Stimulated activated CD4-positive, alpha-beta T cell treated with anti-CD3 and anti-CD28 coated beads, Interleukin-15, amount 100 ng/mL, for 1 hour (primary cell): ENCODE results near the gene FUZ.

ENCODE experiments used
- DNase-seq, 2 donors: peaks; one replicate each; pipeline ENCODE4 v3.0.0-alpha.2; 2020; ENCODE audit warnings: low read depth in 1 of 2, low spot score in 1 of 2

The FUZ gene

GRCh38 chr19:49812997-49813861 lies at the start of gene FUZ:
Gene FUZ (minus strand): TSS chr19:49813292. CDS start chr19:49813106, 186 bp downstream.
- peak; percentile 75 to 77 for DNase-seq

GRCh38 chr19:49862391-49863253 lies 49.5 kb upstream of the FUZ start:
- DNase-seq: no peak

GRCh38 chr19:49861541-49862378 lies 48.7 kb upstream of the FUZ start:
- no peak for DNase-seq

- DNase-seq: no peak
Measured at GRCh38 chr19:49861107-49861506, 48.0 kb upstream of the FUZ start.

- DNase-seq: no peak
Measured at GRCh38 chr19:49860336-49861102, 47.4 kb upstream of the FUZ start.

GRCh38 chr19:49859682-49860335 lies 46.7 kb upstream of the FUZ start:
- DNase-seq: no peak

GRCh38 chr19:49858088-49858985 lies 45.2 kb upstream of the FUZ start:
- DNase-seq: no peak

GRCh38 chr19:49857838-49858087 lies 44.7 kb upstream of the FUZ start:
- DNase-seq: no peak

- no peak for DNase-seq
Measured at GRCh38 chr19:49857061-49857837, 44.2 kb upstream of the FUZ start.

GRCh38 chr19:49856574-49857021 lies 43.5 kb upstream of the FUZ start:
- no peak for DNase-seq

GRCh38 chr19:49855676-49856573 lies 42.8 kb upstream of the FUZ start:
- no peak for DNase-seq

GRCh38 chr19:49855277-49855675 lies 42.2 kb upstream of the FUZ start:
- DNase-seq: no peak

- no peak for DNase-seq
Measured at GRCh38 chr19:49854378-49855263, 41.5 kb upstream of the FUZ start.

- no peak for DNase-seq
Measured at GRCh38 chr19:49853852-49854377, 40.8 kb upstream of the FUZ start.

GRCh38 chr19:49852631-49853126 lies 39.6 kb upstream of the FUZ start:
- no peak for DNase-seq
